Measurements from ENCODE around the gene SPACDR. TPM values are rescaled to one million over a fixed set of nuclear protein-coding genes. Genes with fewer than 3 reads are reported as not detected.

SPACDR gene
- total RNA-seq, 1 donor from 2014 or later = not detected

Other genes with a start within 250 kb of the SPACDR start
- gene PVRIG, start 244.3 kb downstream of the SPACDR start, total RNA-seq = not detected
- gene SPDYE3, start 156.6 kb downstream of the SPACDR start, total RNA-seq = not detected
- gene PILRB, start 106.1 kb downstream of the SPACDR start, total RNA-seq = 4.2 TPM
- gene PILRA, start 90.8 kb downstream of the SPACDR start, total RNA-seq = 1.6 TPM
- 3.1 TPM for gene ZCWPW1, start 35.6 kb downstream of the SPACDR start, total RNA-seq
- 30.8 TPM for gene MEPCE, start 34.4 kb downstream of the SPACDR start, total RNA-seq
- 5.2 TPM for gene PPP1R35, start 27.8 kb downstream of the SPACDR start, total RNA-seq
- gene TSC22D4, start 15.0 kb upstream of the SPACDR start, total RNA-seq = 13.6 TPM
- 3.1 TPM for gene NYAP1, start 19.7 kb upstream of the SPACDR start, total RNA-seq
- gene AGFG2, start 74.9 kb upstream of the SPACDR start, total RNA-seq = 3.1 TPM
- gene SAP25, start 109.6 kb upstream of the SPACDR start, total RNA-seq = not detected
- gene LRCH4, start 121.9 kb upstream of the SPACDR start, total RNA-seq = 6.3 TPM
- gene FBXO24, start 122.1 kb upstream of the SPACDR start, total RNA-seq = 1.0 TPM
- 91.9 TPM for gene PCOLCE, start 138.1 kb upstream of the SPACDR start, total RNA-seq
- gene MOSPD3, start 148.3 kb upstream of the SPACDR start, total RNA-seq = 2.6 TPM
- 1.0 TPM for gene TFR2, start 177.3 kb upstream of the SPACDR start, total RNA-seq
- not detected for gene ACTL6B, start 192.2 kb upstream of the SPACDR start, total RNA-seq
- 48.5 TPM for gene GNB2, start 209.5 kb upstream of the SPACDR start, total RNA-seq
- 12.0 TPM for gene GIGYF1, start 230.0 kb upstream of the SPACDR start, total RNA-seq
- gene POP7, start 241.9 kb upstream of the SPACDR start, total RNA-seq = 27.7 TPM

All from skeletal muscle tissue (tissue), 1 donor.